ENCODE data around the gene PCDHB15.

PCDHB15 gene

DNA sequence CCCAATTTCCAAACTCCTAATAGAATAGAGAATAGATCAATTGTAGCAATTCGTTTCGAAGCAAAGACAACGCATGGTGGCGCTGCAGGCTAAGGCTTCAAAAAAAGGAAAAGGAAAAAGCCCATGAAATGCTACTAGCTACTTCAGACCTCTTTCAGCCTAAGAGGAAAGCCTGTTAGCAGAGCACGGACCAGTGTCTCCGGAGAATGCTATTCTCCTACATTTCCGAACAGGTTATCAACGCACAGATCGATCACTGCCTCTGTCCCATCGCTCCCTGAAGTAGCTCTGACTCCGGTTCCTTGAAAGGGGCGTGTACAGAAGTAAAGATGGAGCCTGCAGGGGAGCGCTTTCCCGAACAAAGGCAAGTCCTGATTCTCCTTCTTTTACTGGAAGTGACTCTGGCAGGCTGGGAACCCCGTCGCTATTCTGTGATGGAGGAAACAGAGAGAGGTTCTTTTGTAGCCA lies at the start of gene PCDHB15:
Gene PCDHB15 (plus strand): TSS at position 146 of the 468 bp plus-strand sequence. CDS start 184 bp downstream, at position 330.
- TF ChIP-seq, protein P1, sequence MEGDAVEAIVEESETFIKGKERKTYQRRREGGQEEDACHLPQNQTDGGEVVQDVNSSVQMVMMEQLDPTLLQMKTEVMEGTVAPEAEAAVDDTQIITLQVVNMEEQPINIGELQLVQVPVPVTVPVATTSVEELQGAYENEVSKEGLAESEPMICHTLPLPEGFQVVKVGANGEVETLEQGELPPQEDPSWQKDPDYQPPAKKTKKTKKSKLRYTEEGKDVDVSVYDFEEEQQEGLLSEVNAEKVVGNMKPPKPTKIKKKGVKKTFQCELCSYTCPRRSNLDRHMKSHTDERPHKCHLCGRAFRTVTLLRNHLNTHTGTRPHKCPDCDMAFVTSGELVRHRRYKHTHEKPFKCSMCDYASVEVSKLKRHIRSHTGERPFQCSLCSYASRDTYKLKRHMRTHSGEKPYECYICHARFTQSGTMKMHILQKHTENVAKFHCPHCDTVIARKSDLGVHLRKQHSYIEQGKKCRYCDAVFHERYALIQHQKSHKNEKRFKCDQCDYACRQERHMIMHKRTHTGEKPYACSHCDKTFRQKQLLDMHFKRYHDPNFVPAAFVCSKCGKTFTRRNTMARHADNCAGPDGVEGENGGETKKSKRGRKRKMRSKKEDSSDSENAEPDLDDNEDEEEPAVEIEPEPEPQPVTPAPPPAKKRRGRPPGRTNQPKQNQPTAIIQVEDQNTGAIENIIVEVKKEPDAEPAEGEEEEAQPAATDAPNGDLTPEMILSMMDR (IDR thresholded peaks at IDR 0.05) = peak; percentile 58

DNA sequence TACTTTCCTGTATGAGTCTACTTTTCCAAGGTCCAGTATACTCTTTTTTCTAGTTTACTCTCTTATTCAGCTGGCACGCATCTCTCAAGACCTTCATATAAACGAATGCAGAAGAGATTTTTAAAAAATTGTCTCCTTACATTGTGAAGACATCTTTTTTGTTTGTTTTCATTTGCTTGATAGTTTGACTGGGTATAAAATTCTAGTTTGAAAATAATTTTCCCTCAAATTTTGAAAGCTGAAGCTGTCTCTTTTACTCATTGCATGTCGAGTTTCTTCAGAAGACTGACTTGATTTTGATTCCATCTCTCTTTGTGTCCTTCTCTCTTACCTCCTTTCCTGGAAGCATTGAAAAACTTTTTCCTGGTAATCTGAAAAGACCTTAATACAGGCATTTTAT lies 48.8 kb upstream of the PCDHB15 start:
- TF ChIP-seq, protein P1 (IDR thresholded peaks at IDR 0.05) = no peak

DNA sequence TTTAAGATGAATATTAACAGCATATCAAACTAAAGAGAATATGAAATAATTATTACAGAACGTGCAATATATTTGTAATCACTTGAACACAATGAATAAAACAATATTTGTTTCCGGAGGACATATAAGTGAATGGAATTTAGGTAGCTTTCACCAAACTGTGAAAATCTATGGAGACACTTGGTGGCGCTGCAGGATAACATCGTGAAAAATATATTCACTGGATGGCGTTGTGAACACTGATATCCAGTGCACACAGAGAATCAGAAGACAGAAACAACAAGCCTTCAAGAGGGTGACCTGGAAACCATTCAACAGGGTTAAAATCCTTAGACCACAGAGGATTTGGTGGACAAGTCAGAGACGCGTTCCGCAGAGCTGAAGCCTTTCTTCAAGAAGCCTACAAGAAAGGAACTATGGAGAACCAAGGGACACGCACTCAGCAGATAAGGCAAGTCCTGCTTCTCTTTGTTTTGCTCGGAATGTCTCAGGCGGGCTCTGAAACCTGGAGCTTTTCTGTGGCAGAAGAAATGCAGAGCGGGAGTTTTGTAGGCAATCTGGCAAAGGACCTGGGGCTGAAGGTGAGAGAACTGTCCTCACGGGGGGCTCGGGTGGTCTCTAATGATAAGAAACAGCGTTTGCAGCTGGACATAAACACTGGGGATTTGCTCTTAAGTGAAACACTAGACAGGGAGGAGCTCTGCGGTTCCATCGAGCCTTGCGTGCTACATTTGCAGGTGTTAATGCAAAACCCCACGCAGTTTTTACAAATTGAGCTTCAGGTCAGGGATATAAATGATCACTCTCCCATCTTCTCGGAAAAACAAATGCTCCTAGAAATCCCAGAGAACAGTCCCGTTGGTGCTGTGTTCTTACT lies 45.6 kb upstream of the PCDHB15 start, which contains the start of gene PCDHB11:
Gene PCDHB11 (plus strand): TSS at position 269 of the 877 bp plus-strand sequence. CDS start 148 bp downstream, at position 417.
- TF ChIP-seq, protein P1 (IDR thresholded peaks at IDR 0.05) = peak; percentile 64

DNA sequence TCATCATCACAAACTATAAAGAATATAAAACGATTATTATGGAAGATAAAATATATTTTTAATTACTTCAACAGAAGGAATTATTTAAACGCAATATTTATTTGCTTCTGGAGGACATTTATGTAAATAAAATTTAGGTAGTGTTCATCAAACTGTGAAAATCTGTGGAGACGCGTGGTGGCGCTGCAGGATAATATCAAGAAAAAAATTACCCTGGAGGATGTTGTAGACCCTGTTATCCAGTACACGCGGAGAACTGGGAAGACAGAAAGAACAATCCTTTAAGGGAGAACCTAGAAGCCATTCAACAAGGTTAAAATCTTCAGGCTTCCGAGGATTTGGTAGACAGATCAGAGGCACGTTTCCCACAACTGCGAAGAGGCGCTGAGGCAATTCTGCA lies 36.7 kb upstream of the PCDHB15 start, which contains the start of gene PCDHB12:
Gene PCDHB12 (plus strand): TSS at position 242 of the 400 bp plus-strand sequence. CDS start 189 bp downstream, outside the sequence.
- TF ChIP-seq, protein P1 (IDR thresholded peaks at IDR 0.05) = peak; percentile 61

DNA sequence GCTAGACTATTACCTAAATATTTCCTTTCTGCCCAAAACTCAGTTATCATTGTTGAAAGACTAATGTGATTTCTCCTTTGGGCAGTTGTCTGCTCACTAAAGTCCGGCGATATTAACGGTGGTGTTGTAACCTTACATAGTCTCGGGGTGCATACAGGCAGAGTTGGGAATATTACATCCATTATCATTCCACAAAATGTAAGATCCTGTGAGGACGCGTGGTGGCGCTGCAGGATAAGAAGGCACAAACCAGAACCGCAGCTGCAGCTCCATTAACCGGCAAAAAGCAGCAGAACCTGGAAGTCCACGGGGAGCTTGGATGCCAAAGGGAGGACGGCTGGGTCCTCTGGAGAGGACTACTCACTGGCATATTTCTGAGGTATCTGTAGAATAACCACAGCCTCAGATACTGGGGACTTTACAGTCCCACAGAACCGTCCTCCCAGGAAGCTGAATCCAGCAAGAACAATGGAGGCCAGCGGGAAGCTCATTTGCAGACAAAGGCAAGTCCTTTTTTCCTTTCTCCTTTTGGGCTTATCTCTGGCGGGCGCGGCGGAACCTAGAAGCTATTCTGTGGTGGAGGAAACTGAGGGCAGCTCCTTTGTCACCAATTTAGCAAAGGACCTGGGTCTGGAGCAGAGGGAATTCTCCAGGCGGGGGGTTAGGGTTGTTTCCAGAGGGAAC lies 31.4 kb upstream of the PCDHB15 start, which contains the start of gene PCDHB13:
Gene PCDHB13 (plus strand): TSS at position 264 of the 684 bp plus-strand sequence. CDS start 205 bp downstream, at position 469.
- TF ChIP-seq, protein P1 (IDR thresholded peaks at IDR 0.05) = peak; percentile 57

DNA sequence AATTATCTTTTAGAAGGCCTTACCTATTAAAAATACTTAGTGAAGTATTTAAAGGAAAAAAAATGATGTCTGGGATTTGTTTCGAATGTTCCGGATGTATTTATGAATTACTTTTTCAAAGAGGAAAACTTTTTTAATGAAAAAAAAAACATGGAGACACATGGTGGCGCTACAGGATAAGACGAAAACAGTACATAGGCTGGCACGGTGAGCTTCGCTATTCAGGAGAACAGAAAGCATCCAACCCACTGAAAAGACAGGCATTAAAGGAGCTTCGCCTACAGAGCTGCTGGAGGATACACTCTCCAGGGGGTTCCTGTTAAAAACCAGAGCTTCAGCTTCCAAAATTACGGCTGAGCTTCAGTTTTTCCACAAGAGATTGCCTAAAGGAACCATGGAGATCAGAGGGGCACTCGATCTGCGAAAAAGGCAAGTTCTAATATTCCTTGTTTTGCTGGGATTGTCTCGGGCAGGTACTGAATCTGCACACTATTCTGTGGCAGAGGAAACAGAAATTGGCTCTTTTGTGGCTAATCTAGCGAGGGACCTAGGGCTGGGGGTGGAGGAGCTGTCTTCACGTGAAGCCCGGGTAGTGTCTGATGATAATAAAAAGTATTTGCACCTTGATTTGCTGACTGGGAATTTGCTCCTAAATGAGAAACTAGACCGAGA lies 21.9 kb upstream of the PCDHB15 start, which contains the start of gene PCDHB14:
Gene PCDHB14 (plus strand): TSS at position 232 of the 672 bp plus-strand sequence. CDS start 163 bp downstream, at position 395.
- TF ChIP-seq, protein P1 (IDR thresholded peaks at IDR 0.05) = peak; percentile 42; the same call in 1 of the 2 replicates
